NCI-H526 treated with DMSO at 0.1 percent for 48 hours (cell line): ENCODE data around the gene TMEM131L.

Experiments used
- DNase-seq: peaks from one replicate; lab custom pipeline; 2025; lab: John Stamatoyannopoulos, UW

TMEM131L gene

DNA sequence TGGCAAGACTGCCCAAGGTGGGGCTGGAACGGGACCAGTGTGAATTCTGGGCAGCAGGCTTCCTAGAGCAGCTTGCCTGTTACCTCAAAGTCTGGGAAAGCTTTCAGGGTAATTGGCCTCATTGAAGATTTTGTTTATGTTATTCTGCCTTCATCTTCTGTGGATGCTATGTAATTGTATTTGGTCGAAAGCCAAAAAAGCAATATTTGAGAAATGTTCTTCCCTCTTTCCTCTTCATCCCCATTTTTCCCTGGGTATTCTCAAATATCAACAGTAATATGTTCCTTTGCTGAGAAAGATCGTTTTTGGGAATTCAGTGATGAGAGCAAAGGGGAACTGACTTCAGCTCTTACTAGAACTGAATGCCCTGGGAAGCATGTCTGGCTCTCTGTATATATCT is 12.9 kb downstream of the TMEM131L start:
- DNase-seq = no peak

DNA sequence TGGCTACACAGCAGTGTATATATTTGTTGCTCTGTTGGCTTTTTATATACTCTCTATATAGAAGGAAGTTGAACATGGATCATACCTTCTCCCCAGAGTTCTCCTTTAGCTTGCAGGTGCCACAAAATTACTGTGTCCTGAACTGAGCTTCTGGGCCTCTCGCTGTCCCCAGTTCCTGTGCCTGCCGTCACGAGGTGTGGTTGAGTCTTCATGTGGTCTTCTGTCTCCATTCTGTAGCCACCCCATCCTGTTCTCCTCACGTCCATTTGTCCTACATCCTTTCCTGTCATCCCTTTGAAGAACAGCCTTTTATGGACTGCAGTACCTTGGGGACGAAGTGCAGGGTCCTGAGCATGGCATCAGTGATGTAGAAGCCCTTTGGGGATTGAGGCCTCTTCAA is 14.5 kb downstream of the TMEM131L start:
- no peak for DNase-seq

DNA sequence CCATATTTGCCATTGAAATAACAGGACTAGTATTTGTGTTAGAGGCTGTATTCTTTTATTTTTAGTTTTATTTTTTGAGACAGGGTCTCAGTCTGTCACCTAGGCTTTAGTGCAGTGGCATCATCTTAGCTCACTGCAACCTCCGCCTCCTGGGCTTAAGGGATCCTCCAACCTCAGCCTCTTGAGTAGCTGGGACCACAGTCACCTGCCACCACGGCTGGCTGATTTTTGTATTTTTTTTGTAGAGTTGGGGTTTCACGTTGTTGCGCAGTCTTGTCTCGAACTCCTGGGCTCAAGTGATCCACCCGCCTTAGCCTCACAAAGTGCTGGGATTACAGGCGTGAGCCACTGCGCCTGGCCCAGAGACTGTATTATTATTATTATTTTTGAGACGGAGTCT is 15.3 kb downstream of the TMEM131L start:
- DNase-seq = no peak

DNA sequence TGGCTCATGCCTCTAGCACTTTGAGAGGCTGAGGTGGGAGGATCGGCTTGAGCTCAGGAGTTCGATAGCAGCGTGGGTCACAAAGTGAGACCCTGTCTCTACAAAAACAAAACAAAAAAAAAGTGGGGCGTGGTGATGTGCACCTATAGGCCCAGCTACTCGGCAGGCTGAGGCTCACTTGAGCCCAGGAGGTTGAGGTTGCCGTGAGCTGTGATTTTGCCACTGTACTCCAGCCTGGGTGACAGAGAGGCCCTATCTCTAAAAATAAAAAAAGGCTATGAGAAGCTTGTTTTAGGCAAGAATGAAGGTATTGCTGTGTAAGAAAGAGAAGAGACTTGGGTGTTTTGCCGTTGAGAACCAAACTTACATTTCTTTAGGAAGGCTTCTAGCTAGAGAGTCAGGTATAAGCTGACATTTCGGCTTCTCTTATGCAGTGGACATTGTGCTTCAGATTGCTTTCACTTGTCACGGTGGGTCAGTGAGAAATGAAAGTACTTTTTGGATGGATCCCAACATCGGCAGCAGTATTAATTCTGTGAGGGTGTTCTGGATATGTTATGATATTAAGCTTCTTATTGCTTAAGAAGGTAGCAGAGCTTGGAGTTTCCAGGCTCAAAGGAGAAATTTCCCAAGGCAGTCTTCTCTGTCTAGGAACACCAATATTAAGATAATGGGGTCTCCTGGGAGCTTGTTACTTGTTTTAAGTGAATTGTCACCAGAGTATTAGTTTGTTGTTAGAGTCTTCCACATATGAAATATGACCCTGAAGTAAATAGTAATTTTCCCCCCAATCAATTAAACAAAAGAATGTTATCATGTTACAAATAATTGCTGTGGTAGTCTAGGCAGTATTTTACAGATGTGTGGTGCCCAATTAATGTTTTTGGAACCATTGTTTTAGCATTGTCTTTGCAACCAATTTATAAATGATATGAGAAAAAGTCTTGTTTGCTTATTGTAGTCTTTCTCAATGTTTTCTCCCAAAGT is 17.6 kb downstream of the TMEM131L start:
- no peak for DNase-seq

DNA sequence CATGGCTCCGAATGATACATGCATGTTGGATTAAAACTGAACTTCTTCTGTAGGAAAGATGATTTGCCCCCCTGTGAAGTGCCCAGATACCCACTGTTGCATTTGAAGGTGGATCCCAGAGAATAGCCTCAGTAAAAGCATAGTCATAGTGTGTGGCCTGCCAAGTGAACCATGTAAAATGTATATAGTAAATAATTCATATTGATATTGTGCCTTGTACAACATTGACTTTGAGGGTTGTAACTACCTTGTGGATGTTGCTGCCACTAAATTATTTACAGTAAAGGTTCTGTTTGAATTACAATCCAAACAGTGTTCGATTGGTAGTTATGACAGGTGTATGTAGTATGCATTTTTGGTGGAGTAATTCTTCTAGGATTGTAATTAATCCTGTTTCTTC is 19.2 kb downstream of the TMEM131L start:
- no peak for DNase-seq

DNA sequence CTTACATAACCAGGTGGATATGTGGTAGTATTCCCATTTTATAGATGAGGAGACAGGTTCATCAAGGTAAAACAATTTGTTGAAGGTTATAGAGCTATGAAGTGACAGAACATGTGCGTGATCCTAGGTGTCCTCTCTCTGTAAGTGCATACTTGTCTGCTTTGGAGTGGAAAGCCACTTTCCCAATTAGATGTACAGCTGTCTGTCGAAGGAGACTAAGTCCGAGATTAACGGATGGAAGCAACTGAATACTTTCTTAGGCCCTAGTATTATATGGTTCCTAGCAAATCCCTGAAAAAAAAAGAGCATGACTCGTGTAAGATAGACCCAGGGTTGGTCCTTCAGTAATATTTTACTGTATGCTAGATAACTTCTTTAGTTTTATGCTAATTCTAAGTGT is 19.7 kb downstream of the TMEM131L start:
- no peak for DNase-seq

DNA sequence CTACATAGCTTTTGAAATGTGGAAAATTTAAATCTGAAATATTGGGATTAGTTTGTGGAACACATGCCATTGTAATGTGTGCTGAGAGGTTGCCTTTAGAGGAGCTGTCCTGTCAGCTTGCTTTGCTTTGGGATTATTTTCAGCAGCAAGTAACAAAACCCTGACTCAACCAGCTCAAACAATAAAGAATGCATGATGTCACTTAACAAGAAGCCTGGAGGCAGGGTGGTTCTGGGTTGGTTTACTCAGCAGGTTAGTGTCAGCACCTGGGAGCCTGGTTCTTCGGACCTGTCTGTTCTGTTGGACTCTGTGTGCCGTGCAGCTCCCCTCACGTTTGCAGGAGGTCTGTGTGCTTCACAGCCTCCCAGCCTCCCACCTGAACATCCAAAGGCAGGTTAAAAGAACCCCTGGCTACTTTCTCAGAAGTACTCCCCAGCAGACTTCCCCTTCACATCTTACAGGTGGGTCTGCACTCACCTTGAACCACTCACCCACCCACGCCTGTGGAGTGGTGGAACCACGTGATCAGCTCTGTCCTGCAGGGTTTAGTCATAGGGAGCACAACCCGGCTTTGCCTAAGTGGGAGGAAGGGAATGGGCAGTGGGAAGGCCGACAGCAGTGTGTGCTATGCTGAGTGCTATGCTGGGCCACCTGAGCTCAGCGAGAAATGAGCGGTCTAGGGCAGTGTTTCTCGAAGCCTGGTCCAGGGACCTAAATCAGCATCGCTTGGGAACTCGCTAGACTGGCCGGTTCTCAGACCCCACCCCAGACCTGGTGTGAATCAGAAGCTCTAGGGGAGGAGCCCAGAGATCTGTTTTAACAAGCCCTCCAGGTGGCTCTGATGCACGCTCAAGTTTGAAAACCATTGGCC is 20.4 kb downstream of the TMEM131L start:
- no peak for DNase-seq

DNA sequence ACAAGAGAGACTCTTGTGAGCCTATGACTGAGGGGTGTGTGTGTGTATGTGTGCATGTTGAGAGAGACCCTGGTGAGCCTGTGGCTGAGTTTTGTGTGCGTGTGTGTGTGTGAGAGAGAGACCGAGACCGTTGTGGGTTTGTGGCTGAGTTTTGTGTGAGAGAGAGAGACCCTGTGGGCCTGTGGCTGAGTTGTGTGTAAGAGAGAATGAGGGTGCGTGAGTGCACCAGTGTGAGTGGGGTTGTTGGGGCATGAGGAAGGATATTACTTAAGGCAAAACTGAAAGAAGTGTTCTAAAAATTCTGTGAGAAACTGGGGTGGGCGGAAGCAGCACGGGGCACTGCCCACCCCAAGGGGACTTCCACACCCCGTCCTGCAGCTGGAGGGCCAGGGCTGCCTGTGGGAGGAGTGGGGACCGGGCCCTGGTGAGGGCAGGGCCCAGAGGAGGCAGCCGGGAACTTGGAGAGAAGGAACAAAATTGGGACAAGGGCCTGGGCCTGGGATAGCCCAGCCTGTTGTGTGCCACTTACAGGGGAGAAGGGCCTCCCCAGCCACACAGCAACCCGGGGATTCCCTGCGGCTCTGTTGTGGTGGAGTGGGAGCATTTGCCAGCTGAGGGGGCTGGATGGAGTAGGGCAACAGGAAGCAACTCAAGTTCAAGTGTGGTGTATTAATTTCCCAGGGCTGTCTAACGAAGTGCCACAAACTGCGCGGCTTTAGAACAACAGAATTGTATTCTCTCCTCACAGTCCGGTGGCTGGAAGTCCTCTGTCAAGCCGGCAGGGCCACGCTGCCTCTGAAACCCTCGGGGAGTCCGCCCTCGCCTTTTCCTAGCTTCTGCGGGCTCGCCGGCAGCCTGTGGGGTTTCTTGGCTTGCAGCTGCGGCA is 22.1 kb downstream of the TMEM131L start:
- no peak for DNase-seq

DNA sequence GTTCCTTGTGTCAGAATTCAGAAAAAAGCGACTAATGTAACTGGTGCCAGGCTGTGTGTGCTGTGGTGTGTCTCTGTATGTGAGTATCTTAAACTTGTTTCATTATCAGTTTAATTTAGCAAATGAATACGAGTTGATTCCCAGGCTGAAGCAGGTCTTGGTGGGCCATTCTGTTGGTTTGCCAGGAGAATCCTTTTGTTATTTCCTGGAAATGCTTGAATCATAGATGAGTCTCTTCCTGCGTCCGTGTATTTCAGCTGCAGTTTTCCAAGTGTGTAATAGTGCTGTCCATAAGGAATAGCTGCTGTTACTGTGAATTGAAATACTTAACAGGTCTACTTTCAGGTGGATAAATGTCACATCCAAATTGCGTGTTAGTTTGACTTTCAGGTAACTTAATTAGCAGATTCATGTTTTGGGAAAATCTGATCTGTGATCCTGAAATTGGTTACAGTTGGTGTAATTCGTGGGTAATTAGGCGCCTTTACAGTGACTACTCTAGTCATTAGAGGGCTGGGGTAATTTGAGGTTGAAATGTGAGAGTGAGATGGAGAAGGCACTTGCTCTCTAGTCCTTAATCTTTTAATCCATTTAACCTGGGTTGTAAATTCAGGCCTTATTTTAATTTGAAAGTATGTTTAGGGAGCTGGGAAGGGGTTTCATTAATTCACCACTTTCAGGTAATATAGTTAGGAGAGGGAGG is 23.8 kb downstream of the TMEM131L start:
- DNase-seq = no peak

DNA sequence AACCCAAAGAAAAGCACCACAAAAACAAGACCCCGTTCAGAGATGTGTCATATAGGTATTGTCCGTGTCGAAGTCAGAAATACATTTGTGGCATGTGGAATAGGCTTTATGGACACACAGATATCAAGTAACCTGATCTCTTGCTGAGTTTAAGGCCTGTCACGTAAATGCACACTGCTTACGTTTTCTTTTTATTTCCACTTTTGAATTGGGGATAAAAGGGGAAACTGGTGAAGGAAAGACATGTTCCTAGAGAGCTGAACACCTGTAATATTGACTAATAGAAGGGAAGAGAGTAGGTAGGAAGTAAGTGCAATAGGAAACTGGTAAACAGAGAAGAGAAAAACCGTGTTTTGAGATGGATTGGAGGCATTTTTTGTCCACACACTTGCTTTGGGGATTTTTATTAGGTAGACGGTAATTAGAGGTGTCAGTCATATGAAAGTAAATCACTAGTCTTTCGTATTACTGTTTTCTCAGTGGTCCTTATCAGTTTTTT is 24.9 kb downstream of the TMEM131L start:
- DNase-seq = no peak

DNA sequence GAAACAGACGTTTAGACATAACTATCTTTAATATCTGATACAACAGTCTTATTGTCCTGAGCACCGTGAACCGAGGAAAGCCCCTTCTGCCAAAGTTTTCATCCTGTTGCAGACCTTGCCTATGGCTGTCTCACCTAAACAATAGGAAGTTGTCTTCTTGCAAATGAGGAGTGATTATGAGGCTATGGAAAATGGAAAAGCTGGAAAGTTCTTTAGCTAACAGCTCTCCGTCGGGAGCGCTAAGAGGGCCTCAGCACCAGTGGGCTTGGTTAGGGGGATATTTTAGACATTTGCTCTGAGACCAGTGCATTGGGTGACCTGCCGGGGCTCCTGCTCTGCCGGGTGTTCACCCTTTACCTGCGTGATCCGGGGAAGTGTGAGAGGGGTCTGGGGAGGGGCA is 28.4 kb downstream of the TMEM131L start:
- peak; percentile 23 for DNase-seq

DNA sequence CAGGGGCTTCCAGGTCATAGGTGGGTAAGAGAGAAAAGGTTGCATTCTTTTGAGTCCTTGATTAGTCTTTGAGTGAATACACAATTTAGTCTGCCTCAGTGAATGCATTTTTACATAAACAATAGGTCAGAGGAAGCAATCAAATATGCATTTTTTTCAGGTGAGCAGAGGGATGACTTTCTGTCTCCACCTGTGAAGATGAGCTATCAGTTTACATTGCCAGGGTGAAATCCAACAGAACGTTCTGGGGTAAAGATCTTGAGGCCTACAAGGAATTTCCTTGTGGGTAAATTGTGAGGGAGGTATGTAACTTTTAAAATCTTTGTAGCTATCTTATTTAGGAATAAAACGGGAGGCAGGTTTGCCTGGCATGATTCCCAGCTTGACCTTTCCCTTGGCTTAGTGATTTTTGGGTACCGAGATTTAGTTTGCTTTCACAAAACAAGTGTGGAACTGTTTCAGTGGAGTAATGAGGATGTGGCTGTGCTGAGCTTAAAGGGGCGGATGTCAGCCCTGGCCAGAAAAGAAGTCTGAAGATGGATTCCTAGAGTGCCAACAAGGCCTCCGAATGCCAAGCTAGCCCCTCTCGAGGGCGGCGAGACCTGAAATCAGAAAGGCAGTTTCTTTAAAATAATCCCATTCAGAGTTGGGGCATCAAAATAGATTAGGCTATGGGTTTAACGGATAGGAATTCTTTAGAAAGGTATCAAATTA is 29.5 kb downstream of the TMEM131L start:
- no peak for DNase-seq

DNA sequence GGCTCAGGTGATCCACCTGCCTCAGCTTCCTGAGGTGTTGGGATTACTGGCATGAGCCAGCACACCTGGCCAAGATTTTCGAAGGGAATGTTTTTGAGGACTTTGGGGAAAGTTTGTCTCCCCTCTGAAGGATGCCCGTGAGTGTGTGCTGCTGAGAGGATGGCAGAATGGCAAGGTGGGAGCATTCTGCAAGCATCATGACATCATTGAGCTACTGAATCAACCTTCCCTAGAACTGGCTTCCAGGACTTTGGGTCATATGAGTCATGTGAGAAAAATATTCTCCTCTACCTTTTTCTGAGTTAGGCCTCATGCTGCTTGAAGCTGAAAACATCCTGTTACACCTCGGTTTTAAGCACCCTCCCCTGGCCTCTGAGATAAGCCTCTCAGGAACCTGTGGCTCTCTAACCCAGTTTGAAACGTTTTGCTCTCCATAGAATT is 31.0 kb downstream of the TMEM131L start:
- DNase-seq = no peak

DNA sequence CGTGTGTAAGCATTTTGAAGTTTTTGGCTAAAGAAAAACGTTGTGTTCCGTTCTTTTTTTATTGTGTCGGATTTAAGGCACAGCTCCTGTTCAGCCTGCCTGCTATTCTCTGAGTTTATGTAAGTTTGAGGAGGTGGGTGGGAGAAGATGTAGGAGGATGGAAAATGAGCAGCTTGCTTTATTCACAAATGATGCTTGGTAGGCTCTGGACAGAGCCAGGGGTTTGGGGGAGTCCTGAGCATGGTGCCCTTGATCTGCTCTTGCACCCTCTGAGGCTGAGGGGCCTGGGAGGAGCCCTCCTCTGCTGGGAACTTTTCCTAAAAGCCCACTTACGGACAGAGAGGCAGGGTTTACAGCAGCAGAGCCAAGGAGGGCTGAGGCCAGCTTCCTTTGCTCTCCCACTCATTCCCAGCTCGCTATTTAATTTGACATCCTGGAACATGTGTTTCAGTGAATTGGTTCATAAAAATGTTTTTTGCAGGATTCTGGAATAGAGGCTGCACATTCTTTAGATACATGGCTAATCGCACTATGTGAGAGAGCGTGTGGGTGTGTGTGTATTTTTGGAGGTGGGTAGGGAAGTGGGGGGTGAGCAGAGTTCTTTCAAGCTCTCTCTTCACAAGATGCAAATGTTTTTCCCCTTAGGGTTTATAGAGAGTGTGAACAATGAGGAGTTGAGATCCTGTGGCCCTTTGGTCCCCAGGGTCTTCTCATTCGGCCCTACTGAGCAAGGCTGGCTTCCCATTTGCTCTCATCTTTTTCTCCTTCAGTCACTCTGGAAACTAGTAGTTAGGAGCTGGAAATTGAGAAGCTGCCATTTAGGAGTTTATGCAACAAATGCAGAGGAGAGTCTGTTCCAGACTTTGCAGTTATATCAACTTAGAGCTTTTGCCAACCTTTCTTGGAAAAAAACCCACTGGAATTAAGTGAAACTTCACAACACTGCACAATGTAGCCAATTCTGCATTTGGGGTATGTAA is 32.1 kb downstream of the TMEM131L start:
- no peak for DNase-seq

DNA sequence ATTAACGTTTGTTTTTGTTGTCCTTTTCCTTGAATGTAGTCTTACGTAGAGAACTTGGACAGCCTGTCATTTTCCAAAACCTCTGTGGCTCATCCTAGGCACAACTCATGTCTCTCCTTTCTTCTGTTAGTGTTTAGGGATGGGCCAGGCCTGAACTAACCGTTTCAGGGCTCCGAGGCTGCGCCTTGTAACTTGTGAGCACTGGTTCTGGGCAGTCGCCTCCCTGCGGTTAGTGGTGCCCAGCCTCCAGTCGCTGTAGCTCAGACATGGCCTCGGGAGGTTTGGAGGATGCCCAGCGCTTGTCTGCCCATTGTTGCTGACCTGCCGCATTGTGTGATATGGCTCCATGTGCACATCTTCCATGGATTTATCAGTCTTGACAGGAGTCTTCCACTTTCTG is 32.8 kb downstream of the TMEM131L start:
- DNase-seq = no peak

DNA sequence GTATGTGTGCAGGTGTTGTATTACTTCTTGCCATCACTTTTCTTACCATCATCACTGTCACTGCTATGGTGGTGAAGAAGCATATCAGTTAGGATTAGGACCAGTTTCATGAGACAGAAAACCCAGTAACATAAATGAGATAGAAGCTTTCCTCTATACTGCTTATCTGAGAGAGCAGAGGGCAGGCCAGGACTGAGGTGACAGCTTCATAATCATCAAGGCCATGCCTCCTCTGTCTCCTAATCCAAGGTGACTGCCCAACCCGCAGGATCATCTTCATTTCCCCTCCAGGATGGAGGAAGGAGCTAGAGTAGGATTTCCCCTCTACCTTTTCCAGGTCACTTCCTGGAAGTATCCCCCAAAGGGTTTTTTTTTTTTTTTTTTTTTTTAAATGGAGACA is 35.4 kb downstream of the TMEM131L start:
- no peak for DNase-seq

DNA sequence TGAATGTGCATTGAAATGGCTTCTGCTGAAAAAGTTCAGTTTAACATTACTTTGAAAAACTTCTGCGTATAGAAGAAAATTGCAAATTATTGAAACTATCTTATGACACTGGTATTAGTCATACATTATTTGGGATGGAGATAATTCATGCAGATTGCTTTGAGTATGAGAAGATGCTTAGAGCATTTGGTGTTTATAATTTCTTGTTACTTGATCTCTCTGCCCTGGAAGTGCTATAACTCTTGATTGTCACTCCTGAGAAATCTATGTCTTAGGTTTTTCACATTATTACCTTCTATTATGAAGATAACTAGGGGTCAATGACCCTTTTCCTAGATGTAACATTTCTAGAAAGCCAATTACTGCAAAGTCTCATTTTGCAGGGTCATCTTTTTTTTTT is 36.4 kb downstream of the TMEM131L start:
- DNase-seq = no peak

DNA sequence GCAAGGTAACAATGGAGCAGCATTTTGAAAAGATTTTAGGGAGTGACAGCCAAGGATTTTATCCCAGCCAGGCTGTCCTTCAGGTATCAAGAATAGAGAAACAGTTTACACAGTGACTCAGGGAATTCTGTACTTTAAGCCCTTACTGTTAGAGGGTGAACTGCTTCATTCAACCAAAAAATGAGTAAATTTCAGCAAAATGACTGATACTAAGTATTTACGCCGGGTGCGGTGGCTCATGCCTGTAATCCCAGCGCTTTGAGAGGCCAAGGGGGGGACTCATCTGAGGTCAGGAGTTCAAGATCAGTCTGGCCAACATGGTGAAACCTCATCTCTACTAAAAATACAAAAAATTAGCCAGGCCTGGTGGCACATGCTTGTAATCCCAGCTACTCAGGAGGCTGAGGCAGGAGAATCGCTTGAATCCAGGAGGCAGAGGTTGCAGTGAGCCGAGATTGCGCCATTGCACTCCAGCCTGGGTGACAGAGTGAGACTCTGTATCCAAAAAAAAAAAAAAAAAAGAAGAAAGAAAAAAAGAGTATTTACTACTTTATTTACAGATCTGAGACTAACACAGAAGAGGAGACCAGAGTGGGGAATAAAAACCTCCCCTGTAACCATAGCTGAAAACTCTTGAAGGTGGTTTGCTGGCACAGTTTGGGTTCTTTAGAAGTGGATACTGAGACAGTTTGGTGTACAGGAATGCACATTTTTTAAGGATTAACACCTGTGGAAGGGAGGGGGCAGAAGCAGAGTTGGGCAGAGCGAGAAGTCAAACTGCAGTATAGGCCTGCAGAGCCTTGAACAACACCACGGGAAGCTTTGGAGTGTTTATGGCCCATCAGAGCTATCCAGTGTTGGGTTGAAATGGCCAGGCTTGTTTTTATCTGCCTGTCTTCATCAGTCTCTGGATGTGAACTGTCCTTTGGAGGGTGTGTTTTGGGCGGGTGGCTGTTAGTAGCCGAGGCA is 40.5 kb downstream of the TMEM131L start:
- DNase-seq = no peak
